HCT116 (cell line): Measurements from ENCODE around the gene PCDHGA1. TPM values are rescaled to one million over a fixed set of nuclear protein-coding genes. Genes with fewer than 3 reads are reported as not detected.

Experiments
- ATAC-seq: fragments of 200-7000 bp; cut with Tn5 transposase; 2 replicates; pipeline ENCODE4 v1.9.1; 2020; ENCODE audit warnings: mild to moderate bottlenecking, moderate library complexity
- BruUV-seq: library from RNA; stranded (reverse); fragments of 400-500 nt; replicated peaks from 2 replicates; lab custom pipeline; 2021; lab: Mats Ljungman, UMichigan
- CTCF ChIA-PET: fragments of 300-600 bp; sonication (Branson Sonifier 250); formaldehyde crosslinking; loops from one replicate; lab custom pipeline; 2021; ENCODE audit warnings: antibody characterized with exemption; lab: Charles Lee
- POLR2A ChIA-PET: fragments of 300-600, 350-600 bp; sonication (Branson Sonifier 250); formaldehyde crosslinking; loops from one replicate; lab custom pipeline; 2021; ENCODE audit warnings: antibody characterized with exemption; lab: Charles Lee
- RAD21 ChIA-PET, 2 experiments: fragments of 300-600 bp; sonication (Branson Sonifier 250); formaldehyde crosslinking; loops; one replicate each; lab custom pipeline; 2023; ENCODE audit warnings: low total read pairs in 2 of 2; ENCODE audit not compliant: uncharacterized antibody in 2 of 2, unreplicated experiment in 2 of 2, low non-redundant PET in 1 of 2; lab: Charles Lee
- DNase-seq: peaks from one replicate; pipeline ENCODE4 v3.0.0-alpha.2; 2010; ENCODE audit warnings: low read depth, low spot score
- H2AFZ ChIP-seq: fragments of 200-600 bp; shearing (Covaris generic), sonication (generic); 2 replicates; pipeline ENCODE4 v1.6.1; 2017; ENCODE audit warnings: low read depth, mixed run types, mixed read lengths, antibody characterized with exemption, low read length; ENCODE audit not compliant: poor library complexity, severe bottlenecking
- H3K27ac ChIP-seq: 2 replicates; pipeline ENCODE4 v1.5.1; 2012; ENCODE audit warnings: low read depth, low read length
- H3K27me3 ChIP-seq: fragments of 200-600 bp; sonication (generic); 2 replicates; pipeline ENCODE4 v1.6.1; 2016; ENCODE audit warnings: mixed run types, low read length, mixed read lengths; ENCODE audit not compliant: insufficient read depth
- H3K36me3 ChIP-seq, 2 experiments: fragments of 200-500 bp in 1 of 2; fragments of 200-600 bp in 1 of 2; sonication (Bioruptor generic) in 1 of 2; sonication (generic) in 1 of 2; 2 replicates each; pipeline versions ENCODE4 v1.5.1 to v1.6.1; 2014 to 2016; ENCODE audit warnings: low read length in 2 of 2, inconsistent platforms in 1 of 2, mixed read lengths in 1 of 2, mixed run types in 1 of 2; ENCODE audit not compliant: insufficient read depth in 2 of 2, control insufficient read depth in 1 of 2
- H3K4me1 ChIP-seq, 2 experiments: fragments of 200-600 bp in 1 of 2; sonication (generic) in 1 of 2; 2 replicates each; pipeline versions ENCODE4 v1.5.1 to v1.6.1; 2012 to 2017; ENCODE audit warnings: low read length in 2 of 2, inconsistent platforms in 1 of 2, mild to moderate bottlenecking in 1 of 2, mixed read lengths in 1 of 2, mixed run types in 1 of 2, moderate library complexity in 1 of 2; ENCODE audit not compliant: insufficient read depth in 2 of 2, control insufficient read depth in 1 of 2
- H3K4me2 ChIP-seq: fragments of 200-600 bp; sonication (generic); 2 replicates; pipeline ENCODE4 v1.6.1; 2017; ENCODE audit warnings: mixed run types, low read length, mixed read lengths
- H3K4me3 ChIP-seq, 2 experiments: fragments of 200-600 bp in 1 of 2; sonication (generic) in 1 of 2; replicated peaks in 1 of 2; 2 replicates each; pipeline ENCODE4 v1.5.1; 2011 to 2016; ENCODE audit warnings: low read length in 2 of 2, control low read depth in 1 of 2, low read depth in 1 of 2, mild to moderate bottlenecking in 1 of 2, mixed read lengths in 1 of 2, mixed run types in 1 of 2
- H3K79me2 ChIP-seq: fragments of 200-600 bp; sonication (generic); 2 replicates; pipeline ENCODE4 v1.6.1; 2017; ENCODE audit warnings: mild to moderate bottlenecking, mixed run types, low read length, moderate library complexity, mixed read lengths; ENCODE audit not compliant: insufficient read depth
- H3K9ac ChIP-seq: fragments of 200-600 bp; sonication (generic); 2 replicates; pipeline ENCODE4 v1.6.1; 2016; ENCODE audit warnings: low read length, mixed read lengths
- H3K9me2 ChIP-seq: fragments of 200-600 bp; sonication (generic), shearing (Covaris generic); 2 replicates; pipeline ENCODE4 v1.6.1; 2017; ENCODE audit warnings: mixed run types, mild to moderate bottlenecking, moderate library complexity; ENCODE audit not compliant: insufficient read depth
- H3K9me3 ChIP-seq, 2 experiments: fragments of 200-500 bp in 1 of 2; fragments of 200-600 bp in 1 of 2; sonication (Bioruptor generic) in 1 of 2; sonication (generic) in 1 of 2; 2 replicates each; pipeline ENCODE4 v1.6.1; 2014 to 2017; ENCODE audit warnings: low read length in 2 of 2, mixed read lengths in 2 of 2, inconsistent platforms in 1 of 2, low read depth in 1 of 2, mild to moderate bottlenecking in 1 of 2, mixed run types in 1 of 2, moderate library complexity in 1 of 2; ENCODE audit not compliant: control insufficient read depth in 1 of 2, insufficient read depth in 1 of 2
- H4K20me1 ChIP-seq: fragments of 200-600 bp; sonication (generic), shearing (Covaris generic); 2 replicates; pipeline ENCODE4 v1.6.1; 2017; ENCODE audit warnings: mixed run types, mild to moderate bottlenecking, moderate library complexity; ENCODE audit not compliant: insufficient read depth
- CBX3 ChIP-seq: IDR thresholded peaks from 2 replicates; pipeline ENCODE4 v1.6.1; 2012; ENCODE audit warnings: low read depth
- EGR1 ChIP-seq: IDR thresholded peaks from 2 replicates; pipeline ENCODE4 v1.6.1; 2012; ENCODE audit warnings: low read depth
- EZH2 ChIP-seq: fragments of 200-600 bp; sonication (generic); IDR thresholded peaks from 2 replicates; pipeline ENCODE4 v1.6.1; 2017; ENCODE audit warnings: antibody characterized with exemption, mixed run types
- FOSL1 ChIP-seq: IDR thresholded peaks from 2 replicates; pipeline ENCODE4 v1.6.1; 2012; ENCODE audit warnings: low read depth
- SIN3A ChIP-seq: IDR thresholded peaks from 2 replicates; pipeline ENCODE4 v1.6.1; 2012; ENCODE audit warnings: low read depth
- SRF ChIP-seq: IDR thresholded peaks from 2 replicates; pipeline ENCODE4 v1.6.1; 2012; ENCODE audit warnings: low read depth
- TCF7L2 ChIP-seq: IDR thresholded peaks from 2 replicates; pipeline ENCODE4 v1.7.0; 2011; ENCODE audit warnings: borderline replicate concordance, inconsistent platforms; ENCODE audit not compliant: insufficient read depth, insufficient read length; ENCODE audit errors: extremely low read depth
- YY1 ChIP-seq: IDR thresholded peaks from 2 replicates; pipeline ENCODE4 v1.6.1; 2011; ENCODE audit warnings: low read length, low read depth, moderate library complexity, mild to moderate bottlenecking; ENCODE audit not compliant: insufficient replicate concordance; ENCODE audit errors: extremely low read depth
- ZFX ChIP-seq: fragments of 450-650 bp; IDR thresholded peaks from 2 replicates; pipeline ENCODE4 v1.6.1; 2017
- ZNF274 ChIP-seq: fragments of 200-500 bp; sonication (Bioruptor generic); IDR thresholded peaks from 2 replicates; pipeline ENCODE4 v1.6.1; 2014; ENCODE audit warnings: mild to moderate bottlenecking, low read depth, low read length, inconsistent platforms
- intact Hi-C: fragments of 100-400 bp; cut with micrococcal nuclease; formaldehyde crosslinking; loops from 2 replicates; pipeline ENCODE4 v1.10.0; 2022
- total RNA-seq: library from RNA; stranded (reverse); gene quantifications from one replicate; pipeline ENCODE4 v1.2.1, GENCODE V29; 2021; ENCODE audit not compliant: unreplicated experiment
- TF ChIP-seq, protein P1 (sequence below): IDR thresholded peaks from 2 replicates; pipeline ENCODE4 v1.6.1; 2012
- TF ChIP-seq, protein P2 (sequence below), 3 experiments: fragments of 200-600 bp in 1 of 3; sonication (generic) in 1 of 3; IDR thresholded peaks in 2 of 3; conservative IDR thresholded peaks in 1 of 3; 2 replicates each; pipeline ENCODE4 v1.5.1; 2012 to 2017; ENCODE audit warnings: low read depth in 2 of 3, low read length in 2 of 3, antibody characterized with exemption in 1 of 3, borderline replicate concordance in 1 of 3, control low read depth in 1 of 3, mild to moderate bottlenecking in 1 of 3, mixed read lengths in 1 of 3, mixed run types in 1 of 3, moderate library complexity in 1 of 3; ENCODE audit not compliant: insufficient read depth in 1 of 3

The PCDHGA1 gene
- total RNA-seq, 1 experiment from 2014 or later, result 0.05 TPM

GRCh38 chr5:141427783-141428426 lies 97.6 kb downstream of the PCDHGA1 start:
- Histone ChIP-seq H3K27ac (no peak overlapping the region), H3K9ac (no peak overlapping the region), H3K79me2 (no peaks in the 10 kb centered on the region), H2AFZ (no peak overlapping the region), H3K9me2 (no peaks in the 10 kb centered on the region), H3K4me2 (no peak overlapping the region), H3K9me3 (peaks cover 0 to 8% of the 10 kb centered on the region in 2 experiments; a peak in 2 of 4 replicates), H3K4me3 (no peak overlapping the region), H3K36me3 (no peaks in the 10 kb centered on the region), H4K20me1 (no peaks in the 10 kb centered on the region), H3K4me1 (no peaks in the 10 kb centered on the region), H3K27me3 (no peaks in the 10 kb centered on the region)
- intact Hi-C loops, result no loop called here
- ChIA-PET RAD21 (no interaction called here), CTCF (no interaction called here), POLR2A (no interaction called here)
- no peak for DNase-seq
- ATAC-seq, result no peak
- TF ChIP-seq SRF, result no peak
- TF ChIP-seq SIN3A, result no peak
- TF ChIP-seq EGR1, result no peak
- TF ChIP-seq CBX3, result no peak
- TF ChIP-seq, protein P1, sequence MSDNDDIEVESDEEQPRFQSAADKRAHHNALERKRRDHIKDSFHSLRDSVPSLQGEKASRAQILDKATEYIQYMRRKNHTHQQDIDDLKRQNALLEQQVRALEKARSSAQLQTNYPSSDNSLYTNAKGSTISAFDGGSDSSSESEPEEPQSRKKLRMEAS, result no peak
- no peak for TF ChIP-seq ZFX
- TF ChIP-seq ZNF274, result no peak
- TF ChIP-seq TCF7L2, result no peak
- TF ChIP-seq, protein P2, sequence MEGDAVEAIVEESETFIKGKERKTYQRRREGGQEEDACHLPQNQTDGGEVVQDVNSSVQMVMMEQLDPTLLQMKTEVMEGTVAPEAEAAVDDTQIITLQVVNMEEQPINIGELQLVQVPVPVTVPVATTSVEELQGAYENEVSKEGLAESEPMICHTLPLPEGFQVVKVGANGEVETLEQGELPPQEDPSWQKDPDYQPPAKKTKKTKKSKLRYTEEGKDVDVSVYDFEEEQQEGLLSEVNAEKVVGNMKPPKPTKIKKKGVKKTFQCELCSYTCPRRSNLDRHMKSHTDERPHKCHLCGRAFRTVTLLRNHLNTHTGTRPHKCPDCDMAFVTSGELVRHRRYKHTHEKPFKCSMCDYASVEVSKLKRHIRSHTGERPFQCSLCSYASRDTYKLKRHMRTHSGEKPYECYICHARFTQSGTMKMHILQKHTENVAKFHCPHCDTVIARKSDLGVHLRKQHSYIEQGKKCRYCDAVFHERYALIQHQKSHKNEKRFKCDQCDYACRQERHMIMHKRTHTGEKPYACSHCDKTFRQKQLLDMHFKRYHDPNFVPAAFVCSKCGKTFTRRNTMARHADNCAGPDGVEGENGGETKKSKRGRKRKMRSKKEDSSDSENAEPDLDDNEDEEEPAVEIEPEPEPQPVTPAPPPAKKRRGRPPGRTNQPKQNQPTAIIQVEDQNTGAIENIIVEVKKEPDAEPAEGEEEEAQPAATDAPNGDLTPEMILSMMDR (IDR thresholded peaks at IDR 0.05 in 2 of 3, conservative IDR thresholded peaks at IDR 0.05 in 1 of 3; ENCODE audit: borderline replicate concordance in 1 of 3, insufficient read depth in 1 of 3, low read depth in 2 of 3, low read length in 2 of 3), result no peak
- TF ChIP-seq EZH2, result no peak
- no peak for TF ChIP-seq YY1
- TF ChIP-seq FOSL1, result no peak
- no TSS peak for BruUV-seq
